Choroid plexus epithelial cell (primary cell): ENCODE results near the gene LAMB3.
A peak's percentile ranks its signal among the peaks of the same experiment; 100 is the strongest.

Experiments used
- DNase-seq: peaks from one replicate; pipeline ENCODE4 v3.0.0-alpha.2; 2010; ENCODE audit warnings: low read depth
- H3K4me3 ChIP-seq: 2 replicates; pipeline ENCODE4 v1.5.1; 2011; ENCODE audit warnings: low read depth, mild to moderate bottlenecking, control low read depth, low read length, moderate library complexity
- CTCF ChIP-seq: conservative IDR thresholded peaks from 2 replicates; pipeline ENCODE4 v1.5.1; 2011; ENCODE audit warnings: low read depth, mild to moderate bottlenecking, control low read depth, inconsistent platforms, low read length, moderate library complexity

The LAMB3 gene

DNA sequence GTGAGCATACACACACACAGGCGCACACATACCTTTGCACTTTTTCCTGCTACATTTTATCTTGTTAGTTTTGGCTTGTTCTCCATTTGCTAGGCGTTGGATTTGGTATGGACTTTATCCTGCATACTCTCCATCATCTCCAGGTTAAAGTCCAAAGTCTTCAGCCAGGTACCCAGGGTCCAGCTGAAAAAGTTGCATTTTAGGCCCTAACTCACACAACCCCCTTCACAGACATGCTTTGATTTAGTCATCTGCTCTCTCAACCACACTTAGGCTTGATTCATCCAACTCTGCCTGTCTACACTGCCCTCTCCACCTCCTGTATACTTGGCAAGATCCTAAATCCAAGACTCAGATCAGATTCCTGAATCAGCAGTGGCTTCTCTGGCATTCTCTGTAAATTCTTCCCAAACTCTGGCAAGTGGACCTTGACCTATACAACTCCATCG, 10.7 kb upstream of the LAMB3 start:
- no peak overlapping the region for H3K4me3 ChIP-seq
- DNase-seq: no peak
- no peak for TF ChIP-seq CTCF

- H3K4me3 ChIP-seq: no peak overlapping the region
- DNase-seq: no peak
- no peak for TF ChIP-seq CTCF
Measured at GRCh38 chr1:209661071-209661470, 8.8 kb upstream of the LAMB3 start.

DNA sequence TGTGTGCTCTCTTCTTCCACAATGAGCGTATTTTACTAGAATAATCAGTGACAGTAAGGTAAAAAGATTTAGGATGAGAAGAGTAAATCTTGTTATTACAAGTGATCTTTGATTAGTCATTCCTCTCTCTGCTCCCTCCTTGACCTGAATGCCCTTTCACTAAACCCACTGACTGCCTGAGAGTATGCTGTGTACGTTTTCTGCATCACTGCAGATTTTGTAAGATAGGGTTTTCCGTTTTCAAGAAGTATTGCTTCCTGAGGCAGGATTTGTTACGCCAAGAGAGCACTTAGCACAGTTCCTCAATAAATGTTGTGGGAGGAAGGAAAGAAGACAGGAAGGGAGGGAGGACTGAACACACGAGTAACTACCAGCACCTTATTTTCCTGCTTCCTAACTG, 7.7 kb upstream of the LAMB3 start:
- peak; percentile 48 for DNase-seq
- TF ChIP-seq CTCF: no peak
- no peak overlapping the region for H3K4me3 ChIP-seq

GRCh38 chr1:209657918-209658317, 5.7 kb upstream of the LAMB3 start:
- DNase-seq: no peak
- H3K4me3 ChIP-seq: no peak overlapping the region

DNA sequence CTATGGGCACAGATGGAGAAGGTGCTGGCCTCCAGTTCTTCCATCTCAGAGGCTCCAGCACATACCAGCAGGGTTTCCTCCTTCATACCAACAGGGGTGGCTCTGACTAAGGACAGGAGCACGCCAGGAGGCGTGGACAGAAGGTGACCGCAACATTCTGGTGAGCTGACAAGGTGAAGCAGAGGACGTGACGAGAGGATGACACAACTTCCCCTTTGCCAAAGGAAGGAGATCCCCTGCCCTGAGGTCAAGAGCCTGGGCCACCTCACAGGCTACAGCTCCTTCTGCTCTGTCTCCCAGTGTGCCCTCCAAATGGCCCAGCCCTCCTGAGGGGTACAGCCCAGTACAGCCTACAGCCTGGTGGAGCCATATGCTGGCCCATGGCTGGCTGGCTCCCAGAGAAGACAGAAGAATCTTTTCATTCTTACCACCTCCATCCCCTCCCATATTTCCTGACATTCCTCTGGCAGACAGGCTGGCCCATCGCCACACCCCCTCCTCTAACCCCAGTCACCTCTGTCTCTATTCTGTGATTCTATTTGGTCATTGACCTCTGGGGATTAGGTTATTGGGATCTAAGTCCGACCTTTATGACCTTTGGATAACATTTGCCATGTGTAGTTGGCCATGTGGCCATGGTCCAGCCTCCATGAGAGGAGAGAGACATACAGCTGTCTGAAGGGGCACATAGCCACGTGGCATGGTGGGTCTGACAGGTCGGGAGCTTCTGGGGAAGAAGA, 5.1 kb upstream of the LAMB3 start:
- TF ChIP-seq CTCF: no peak
- H3K4me3 ChIP-seq: no peak overlapping the region
- DNase-seq: peak; percentile 58

More at GRCh38 chr1:209657918-209658317, 5.7 kb upstream of the LAMB3 start:
- no peak for TF ChIP-seq CTCF

DNA sequence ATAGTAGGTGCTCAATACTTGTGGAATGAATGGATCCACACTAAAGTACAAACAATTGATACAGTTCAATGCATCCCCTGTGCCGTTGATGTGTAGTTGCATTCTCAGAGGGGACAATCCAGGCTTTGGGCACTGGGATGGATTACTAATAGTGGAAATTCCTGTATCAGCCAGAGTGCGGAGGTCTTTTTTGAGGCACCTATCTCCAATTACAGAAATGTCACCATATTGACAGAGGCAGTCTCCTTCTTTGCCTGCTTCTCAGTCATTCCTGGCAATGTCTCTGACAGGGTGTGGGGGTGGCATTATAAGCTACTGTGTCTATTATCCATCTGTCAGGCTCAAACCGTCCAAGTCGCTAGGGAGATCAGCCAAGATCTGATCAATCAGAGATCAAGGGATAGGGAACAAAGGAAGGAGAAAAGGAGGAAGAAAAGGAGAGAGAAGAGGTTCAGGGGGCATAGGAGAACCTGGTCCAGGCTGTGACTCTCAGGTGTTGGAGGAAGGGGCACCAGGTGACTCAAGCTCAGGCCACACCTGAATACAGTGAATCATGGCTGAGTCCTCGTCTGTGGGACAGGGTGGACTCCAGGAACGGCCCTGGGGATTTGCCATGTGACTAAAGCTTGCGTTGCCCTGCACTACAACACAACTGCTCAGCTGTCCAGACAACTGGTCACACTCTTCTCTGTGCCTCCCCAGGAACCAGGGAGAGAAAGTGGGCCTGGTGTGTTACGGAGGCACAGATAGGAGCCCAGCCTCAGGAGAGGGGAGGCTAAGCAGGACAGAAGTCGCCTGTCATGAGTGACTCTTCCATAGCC, 3.4 kb upstream of the LAMB3 start:
- DNase-seq: no peak
- no peak overlapping the region for H3K4me3 ChIP-seq
- TF ChIP-seq CTCF: no peak
